Liver (tissue), 3 donors: Measurements from ENCODE around the gene B3GALT2.

Experiments
- CTCF ChIP-seq: fragments of 150-350 bp; IDR thresholded peaks from 2 replicates; pipeline ENCODE4 v1.5.1; 2017; ENCODE audit warnings: improper control_type of control experiment, low read depth, low read length; ENCODE audit not compliant: missing input control
- EGR1 ChIP-seq, 2 donors: IDR thresholded peaks; 2 replicates each; pipeline ENCODE4 v1.6.1; 2016 to 2018; ENCODE audit warnings: antibody characterized with exemption in 2 of 2, low read depth in 2 of 2
- GABPA ChIP-seq, 2 donors: IDR thresholded peaks in 1 of 2; conservative IDR thresholded peaks in 1 of 2; 2 replicates each; pipeline ENCODE4 v1.6.1; 2016; ENCODE audit warnings: antibody characterized with exemption in 2 of 2, mild to moderate bottlenecking in 1 of 2, moderate library complexity in 1 of 2
- SP1 ChIP-seq: IDR thresholded peaks from 2 replicates; pipeline ENCODE4 v1.6.1; 2018; ENCODE audit warnings: antibody characterized with exemption, mild to moderate bottlenecking
- TAF1 ChIP-seq: conservative IDR thresholded peaks from 2 replicates; pipeline ENCODE4 v1.6.1; 2016; ENCODE audit warnings: antibody characterized with exemption, mild to moderate bottlenecking
- YY1 ChIP-seq: IDR thresholded peaks from 2 replicates; pipeline ENCODE4 v1.6.1; 2016; ENCODE audit warnings: antibody characterized with exemption, mild to moderate bottlenecking
- donor health status: healthy.
- donor health status: healthy.

GRCh38 chr1:193140254-193140653 is 46.2 kb downstream of the B3GALT2 start:
- TF ChIP-seq CTCF = no peak
- no peak for TF ChIP-seq TAF1
- TF ChIP-seq EGR1 (IDR thresholded peaks at IDR 0.05; ENCODE audit: low read depth in 2 of 2) = no peak
- no peak for TF ChIP-seq GABPA (IDR thresholded peaks at IDR 0.05 in 1 of 2, conservative IDR thresholded peaks at IDR 0.05 in 1 of 2)
- TF ChIP-seq YY1 = no peak
- TF ChIP-seq SP1 = no peak
